GM12872 (cell line): ENCODE data around the gene EHD4.

Source experiments
- CTCF ChIP-seq: IDR thresholded peaks from 3 replicates; pipeline ENCODE4 v1.5.1; 2011; ENCODE audit warnings: low read depth, mild to moderate bottlenecking, low read length, moderate library complexity; ENCODE audit not compliant: insufficient read depth

EHD4 gene

GRCh38 chr15:41887893-41888292, 84.5 kb downstream of the EHD4 start:
- TF ChIP-seq CTCF: no peak

GRCh38 chr15:41887161-41887560, 85.2 kb downstream of the EHD4 start:
- TF ChIP-seq CTCF: no peak

GRCh38 chr15:41886741-41887140, 85.6 kb downstream of the EHD4 start:
- TF ChIP-seq CTCF: no peak

- no peak for TF ChIP-seq CTCF
These were observed 86.5 kb downstream of the EHD4 start for GRCh38 chr15:41885841-41886240.

GRCh38 chr15:41885321-41885720, 87.0 kb downstream of the EHD4 start:
- no peak for TF ChIP-seq CTCF

GRCh38 chr15:41884458-41884857, 87.9 kb downstream of the EHD4 start:
- TF ChIP-seq CTCF: no peak

- TF ChIP-seq CTCF: no peak
These were observed 88.9 kb downstream of the EHD4 start for GRCh38 chr15:41883484-41883825.
